Kidney (tissue), 14 donors: ENCODE data around the gene DEXI. TPM values are rescaled to one million over a fixed set of nuclear protein-coding genes. Genes with fewer than 3 reads are reported as not detected.

Source experiments
- DNase-seq, 5 donors: peaks; one replicate each; pipeline ENCODE4 v3.0.0-alpha.2; 2013 to 2020
- FAIRE-seq: peaks from 2 replicates; lab custom pipeline; 2012; peaks lifted over from hg19 to GRCh38; lab: Jason Lieb, UNC
- H3K27ac ChIP-seq, 2 donors: one replicate each; pipeline ENCODE4 v1.7.0; 2013; ENCODE audit warnings: low read depth in 2 of 2, low read length in 2 of 2, inconsistent platforms in 1 of 2
- H3K27me3 ChIP-seq: one replicate; pipeline ENCODE4 v1.7.1; 2013; ENCODE audit warnings: low read length, inconsistent platforms; ENCODE audit not compliant: control insufficient read depth, insufficient read depth
- H3K36me3 ChIP-seq, 3 donors: one replicate each; pipeline versions ENCODE4 v1.7.0 to v1.7.1; 2013; ENCODE audit warnings: low read length in 3 of 3, control low read depth in 1 of 3, inconsistent platforms in 1 of 3; ENCODE audit not compliant: insufficient read depth in 3 of 3, control insufficient read depth in 2 of 3
- H3K4me1 ChIP-seq, 3 donors: one replicate each; pipeline versions ENCODE4 v1.7.0 to v1.7.1; 2013; ENCODE audit warnings: low read length in 3 of 3, inconsistent platforms in 1 of 3, low read depth in 1 of 3; ENCODE audit not compliant: control insufficient read depth in 2 of 3, insufficient read depth in 2 of 3
- H3K4me3 ChIP-seq, 3 donors: one replicate each; pipeline versions ENCODE4 v1.7.0 to v1.8.1; 2013; ENCODE audit warnings: low read length in 3 of 3, control low read depth in 1 of 3, inconsistent platforms in 1 of 3
- H3K9ac ChIP-seq, 3 donors: one replicate each; pipeline versions ENCODE4 v1.7.0 to v1.7.1; 2013; ENCODE audit warnings: low read length in 3 of 3, control low read depth in 1 of 3, inconsistent platforms in 1 of 3
- H3K9me3 ChIP-seq, 3 donors: one replicate each; pipeline versions ENCODE4 v1.7.0 to v1.7.1; 2013; ENCODE audit warnings: low read length in 3 of 3, control low read depth in 1 of 3, inconsistent platforms in 1 of 3; ENCODE audit not compliant: control insufficient read depth in 2 of 3, insufficient read depth in 1 of 3
- intact Hi-C: fragments of 100-400 bp; cut with DNase I; formaldehyde crosslinking; loops from one replicate; pipeline ENCODE4 v1.11.1; 2022
- polyA plus RNA-seq: library from polyadenylated mRNA; stranded (reverse); fragments of 350-450 nt; fragmentation: Illumina TruSeq; extraction: RNeasy Lipid Tissue Mini Kit (QIAGEN cat#74804); gene quantifications from one replicate; pipeline ENCODE4 v1.2.3, GENCODE V29; 2014; ENCODE audit warnings: low read depth, low replicate concordance; ENCODE audit not compliant: insufficient read depth
- total RNA-seq: library from RNA; stranded (reverse); fragmentation: NEBNext Ultra II Directional; extraction: Animal tissue kit (Norgen Biotek cat#: 25700); gene quantifications from one replicate; pipeline ENCODE4 v1.2.1, GENCODE V29; 2021
- TF ChIP-seq, protein P1 (sequence below): IDR thresholded peaks from 3 replicates; pipeline ENCODE4 v1.5.1; 2012; ENCODE audit warnings: mild to moderate bottlenecking, moderate library complexity, borderline replicate concordance; ENCODE audit not compliant: insufficient read depth; ENCODE audit errors: extremely low read depth
- donor health status: control.
- donor health status: control.
- donor health status: control.
- donor health status: control.
- donor health status: control.
- donor health status: DM: yes; HTN: yes; CAD: no.
- donor health status: Normal renal cell carcinoma (clear cell type).

DEXI gene
- total and polyA plus RNA-seq, 2 donors from 2014 or later, result 31.0 to 46.2 TPM

DNA sequence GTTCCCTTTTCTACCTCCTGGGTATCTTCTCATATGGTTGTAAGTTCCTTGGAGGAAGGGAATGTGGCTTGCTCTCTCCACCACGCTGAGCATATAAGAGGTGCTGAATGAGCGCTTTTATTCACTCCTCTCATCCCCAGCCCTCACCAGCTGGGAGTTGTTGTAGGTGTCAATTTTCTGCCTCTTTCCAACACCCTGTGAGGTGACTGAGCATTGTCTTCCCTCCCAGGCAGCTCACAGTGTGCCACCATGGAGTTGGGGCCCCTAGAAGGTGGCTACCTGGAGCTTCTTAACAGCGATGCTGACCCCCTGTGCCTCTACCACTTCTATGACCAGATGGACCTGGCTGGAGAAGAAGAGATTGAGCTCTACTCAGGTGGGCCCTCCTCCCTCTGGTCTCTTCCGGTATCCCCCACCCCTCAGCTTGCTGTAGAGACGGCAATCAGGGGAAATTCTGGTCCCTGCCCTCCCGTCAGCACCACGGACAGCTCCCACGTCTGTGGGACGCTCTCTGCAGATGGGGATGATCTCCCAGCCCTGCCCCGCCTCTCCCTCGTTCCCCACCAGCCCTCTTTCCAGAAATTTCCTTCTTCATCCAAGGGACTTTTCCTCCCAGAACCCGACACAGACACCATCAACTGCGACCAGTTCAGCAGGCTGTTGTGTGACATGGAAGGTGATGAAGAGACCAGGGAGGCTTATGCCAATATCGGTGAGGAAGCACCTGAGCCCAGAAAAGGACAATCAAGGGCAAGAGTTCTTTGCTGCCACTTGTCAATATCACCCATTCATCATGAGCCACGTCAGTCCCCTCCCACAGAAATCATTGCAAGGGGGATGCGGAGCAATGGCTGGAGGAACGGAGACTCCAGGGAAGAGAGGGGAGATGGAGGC lies 47.0 kb downstream of the DEXI start:
- H3K27me3 ChIP-seq, result no peaks in the 10 kb centered on the region
- FAIRE-seq (no peak), DNase-seq (peak in 4 of 5 donors; percentile 77 to 87 (median 80))
- H3K4me1 ChIP-seq, result no peaks in the 10 kb centered on the region
- TF ChIP-seq, protein P1, sequence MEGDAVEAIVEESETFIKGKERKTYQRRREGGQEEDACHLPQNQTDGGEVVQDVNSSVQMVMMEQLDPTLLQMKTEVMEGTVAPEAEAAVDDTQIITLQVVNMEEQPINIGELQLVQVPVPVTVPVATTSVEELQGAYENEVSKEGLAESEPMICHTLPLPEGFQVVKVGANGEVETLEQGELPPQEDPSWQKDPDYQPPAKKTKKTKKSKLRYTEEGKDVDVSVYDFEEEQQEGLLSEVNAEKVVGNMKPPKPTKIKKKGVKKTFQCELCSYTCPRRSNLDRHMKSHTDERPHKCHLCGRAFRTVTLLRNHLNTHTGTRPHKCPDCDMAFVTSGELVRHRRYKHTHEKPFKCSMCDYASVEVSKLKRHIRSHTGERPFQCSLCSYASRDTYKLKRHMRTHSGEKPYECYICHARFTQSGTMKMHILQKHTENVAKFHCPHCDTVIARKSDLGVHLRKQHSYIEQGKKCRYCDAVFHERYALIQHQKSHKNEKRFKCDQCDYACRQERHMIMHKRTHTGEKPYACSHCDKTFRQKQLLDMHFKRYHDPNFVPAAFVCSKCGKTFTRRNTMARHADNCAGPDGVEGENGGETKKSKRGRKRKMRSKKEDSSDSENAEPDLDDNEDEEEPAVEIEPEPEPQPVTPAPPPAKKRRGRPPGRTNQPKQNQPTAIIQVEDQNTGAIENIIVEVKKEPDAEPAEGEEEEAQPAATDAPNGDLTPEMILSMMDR, result no peak
- H3K9ac ChIP-seq, result no peak overlapping the region
- H3K27ac ChIP-seq, result no peak overlapping the region
- intact Hi-C loops, result no loop called here
- no peaks in the 10 kb centered on the region for H3K9me3 ChIP-seq
- H3K36me3 ChIP-seq, result peaks cover 0 to 2% (median 0%) of the 10 kb centered on the region in 3 donors
- H3K4me3 ChIP-seq, result no peak overlapping the region

GRCh38 chr16:10892782-10893318 lies 49.4 kb downstream of the DEXI start:
- Histone ChIP-seq H3K4me3 (no peak overlapping the region), H3K27ac (no peak overlapping the region), H3K9ac (no peak overlapping the region), H3K27me3 (no peaks in the 10 kb centered on the region), H3K36me3 (peaks cover 0 to 2% (median 0%) of the 10 kb centered on the region in 3 donors), H3K4me1 (no peaks in the 10 kb centered on the region), H3K9me3 (no peaks in the 10 kb centered on the region)
- intact Hi-C loops, result no loop called here
- TF ChIP-seq, protein P1, result no peak
- FAIRE-seq, result no peak
- no peak for DNase-seq

- no peak for DNase-seq
- TF ChIP-seq, protein P1, result no peak
- Histone ChIP-seq H3K4me1 (peaks cover 0 to 3% (median 0%) of the 10 kb centered on the region in 3 donors), H3K27me3 (no peaks in the 10 kb centered on the region), H3K27ac (no peak overlapping the region), H3K4me3 (no peak overlapping the region), H3K9ac (no peak overlapping the region), H3K9me3 (no peaks in the 10 kb centered on the region), H3K36me3 (no peaks in the 10 kb centered on the region)
- FAIRE-seq, result no peak
- intact Hi-C loops, result no loop called here
These were observed 52.4 kb downstream of the DEXI start for GRCh38 chr16:10889855-10890254.
